GM18508 (cell line): ENCODE results near the gene AKR1C1.
"Not testable (repeated sequence)": the region's sequence is repeated elsewhere in the genome, so short reads cannot be mapped to it uniquely, and the experiment has no call there.

Source experiments
- ATAC-seq: cut with Tn5 transposase; IDR thresholded peaks from one replicate; pipeline ENCODE4 v1.9.1; 2021; ENCODE audit warnings: moderate number of reproducible peaks; ENCODE audit not compliant: insufficient read depth, unreplicated experiment

AKR1C1 gene

DNA sequence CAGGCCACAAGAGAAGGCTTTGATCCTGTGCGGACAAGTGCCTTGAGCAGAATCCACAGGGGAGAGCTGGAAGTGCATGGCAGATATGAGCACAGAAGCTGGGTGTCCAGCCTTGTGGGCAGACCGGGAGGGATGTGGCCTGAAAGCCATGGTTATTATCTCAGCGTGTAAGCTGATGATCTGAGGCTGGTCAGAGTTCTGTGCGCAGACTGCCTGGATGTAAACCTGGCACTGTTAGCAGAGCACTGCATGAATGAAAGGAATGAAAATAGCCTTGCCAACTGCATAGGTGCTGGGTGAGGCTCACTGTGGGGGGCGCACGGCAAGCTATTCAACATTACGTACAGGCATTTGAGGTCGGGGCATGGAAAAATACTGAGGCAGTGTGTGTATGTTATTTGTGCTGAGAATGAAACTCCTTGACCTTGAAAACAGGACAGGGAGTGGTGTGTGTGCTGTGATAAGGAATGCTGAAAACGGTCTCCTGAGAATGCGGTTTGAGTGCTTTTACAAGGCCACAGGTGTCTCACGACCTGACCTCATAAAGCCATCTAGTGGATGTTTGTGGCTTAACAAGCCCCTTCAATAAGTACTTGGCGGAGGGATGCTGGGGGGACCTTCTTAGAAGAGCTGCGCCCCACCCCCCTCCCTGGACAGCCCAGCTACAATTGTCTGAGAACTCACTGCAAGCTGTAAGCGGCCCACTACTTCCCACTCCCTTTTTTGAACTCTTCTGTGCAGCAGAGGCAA lies 18.7 kb downstream of the AKR1C1 start:
- ATAC-seq: no peak

DNA sequence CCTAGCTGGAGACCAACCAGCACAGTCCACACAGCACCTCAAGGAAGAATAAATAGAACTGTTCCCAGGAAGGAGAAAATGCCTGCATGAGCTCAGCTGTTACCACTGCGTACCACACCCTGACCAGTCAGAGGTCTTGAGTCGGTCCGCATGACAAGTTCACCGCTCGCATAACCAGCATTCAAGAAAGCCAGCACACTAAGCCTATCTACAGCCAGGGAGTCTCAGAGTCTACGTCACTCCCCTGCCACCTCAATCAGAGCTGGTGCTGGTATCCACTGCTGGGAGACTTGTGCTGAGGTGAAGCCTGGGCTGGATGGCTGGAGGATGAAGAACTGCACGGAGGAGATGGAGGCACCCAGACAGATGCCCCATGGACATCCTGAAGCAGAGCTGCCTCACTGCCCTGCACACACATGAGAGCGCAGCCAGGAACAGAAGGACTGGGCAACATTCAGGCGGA lies 19.6 kb downstream of the AKR1C1 start:
- ATAC-seq: no peak

DNA sequence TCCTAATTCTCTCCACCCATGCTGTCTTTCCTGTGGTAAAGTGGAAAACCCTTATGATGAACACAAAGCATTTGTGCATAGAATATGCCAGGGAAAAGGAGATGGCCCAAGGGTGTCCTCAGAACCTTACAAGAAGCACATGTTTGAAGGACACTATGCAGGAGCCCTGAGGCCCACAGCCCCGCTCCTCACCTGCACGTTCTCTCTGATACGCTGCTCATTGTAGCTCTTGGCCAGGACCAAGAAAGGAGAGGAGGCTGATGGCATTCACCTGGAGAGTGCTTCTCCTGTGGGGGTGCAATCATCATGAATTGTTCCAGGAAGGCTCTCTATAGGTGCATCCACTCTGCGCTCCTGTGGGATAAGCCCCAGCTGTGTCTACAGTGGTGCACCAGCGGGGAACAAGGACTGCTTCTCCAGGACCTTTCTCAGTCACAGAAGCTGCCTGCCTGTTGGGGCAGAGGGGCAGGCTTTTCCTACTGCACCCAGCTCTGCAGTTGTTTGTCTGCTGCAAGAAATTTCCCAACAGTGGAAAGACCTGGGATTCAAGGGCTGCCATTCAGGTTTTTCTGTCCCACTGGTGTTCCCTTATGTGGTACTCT lies 20.5 kb downstream of the AKR1C1 start:
- ATAC-seq: no peak

DNA sequence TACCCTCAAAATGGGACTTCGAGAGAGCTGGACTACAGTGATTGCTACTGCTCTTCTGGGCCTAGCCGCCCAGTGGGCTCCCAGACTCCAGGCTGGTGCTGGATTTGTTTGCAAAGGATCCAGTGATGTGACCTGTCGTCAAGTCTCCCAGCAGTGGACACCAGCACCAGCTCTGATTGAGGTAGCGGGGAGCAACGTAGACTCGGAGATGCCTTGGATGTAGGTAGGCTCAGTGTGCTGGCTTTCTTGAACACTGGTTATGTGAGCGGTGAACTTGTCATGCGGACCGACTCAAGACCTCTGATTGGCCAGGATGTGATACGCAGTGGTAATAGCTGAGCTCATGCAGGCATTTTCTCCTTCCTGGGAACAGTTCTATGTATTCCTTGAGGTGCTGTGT lies 21.0 kb downstream of the AKR1C1 start:
- ATAC-seq: no peak

DNA sequence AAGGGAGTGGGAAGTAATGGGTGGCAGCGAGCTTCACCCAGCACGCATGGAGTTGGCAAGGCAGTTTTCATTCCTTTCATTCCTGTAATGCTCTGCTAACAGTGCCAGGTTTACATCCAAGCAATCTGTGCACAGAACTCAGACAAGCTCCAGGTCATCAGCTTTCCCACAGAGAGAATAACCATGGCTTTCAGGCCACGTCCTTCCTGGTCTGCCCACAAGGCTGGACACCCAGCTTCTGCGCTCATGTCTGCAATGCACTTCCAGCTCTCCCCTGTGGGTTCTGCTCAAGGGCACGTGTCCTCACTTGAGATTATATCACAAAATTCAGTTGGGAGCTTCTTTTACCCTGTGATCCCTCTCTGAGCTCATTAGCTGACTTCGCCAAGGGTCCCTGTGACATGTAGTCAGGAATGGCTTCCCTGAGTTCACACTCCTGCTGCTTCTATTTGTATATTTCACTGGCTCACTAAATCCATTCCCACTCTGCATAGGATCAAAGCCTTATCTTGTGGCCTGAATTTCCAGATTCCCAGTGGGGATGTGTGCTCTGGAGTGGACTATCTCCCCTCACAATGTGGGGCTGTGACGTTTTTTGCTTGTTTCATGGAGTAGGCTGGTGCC lies 21.9 kb downstream of the AKR1C1 start:
- no peak for ATAC-seq

DNA sequence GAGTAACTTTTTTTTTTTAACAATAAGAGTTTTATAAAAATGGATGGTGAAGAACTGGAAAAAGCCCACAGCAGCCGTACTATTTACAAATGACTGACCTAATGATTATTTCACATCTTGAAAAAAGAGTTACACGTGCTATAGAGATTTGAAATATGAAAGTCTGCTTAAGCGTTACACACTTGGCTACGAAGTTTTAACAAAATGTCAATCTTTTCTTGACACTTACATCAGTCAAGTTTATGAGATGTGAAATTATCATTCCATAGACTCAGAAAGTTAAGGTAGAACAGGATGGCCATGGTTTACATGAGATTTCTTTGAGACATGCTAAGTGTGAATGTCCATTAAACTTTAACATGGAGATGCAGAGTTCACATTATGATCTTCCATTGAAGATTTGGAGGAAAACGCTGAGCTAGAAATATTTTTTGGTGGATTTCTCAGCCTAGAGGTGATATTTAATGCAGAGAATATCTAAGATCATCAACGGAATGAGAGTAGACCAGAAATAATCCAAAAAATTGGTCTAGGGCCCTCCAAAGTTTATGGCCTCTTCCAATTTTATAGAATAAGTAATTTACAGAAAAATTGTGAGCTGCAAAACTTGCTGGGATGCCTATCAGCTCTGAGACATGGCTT lies 24.9 kb downstream of the AKR1C1 start:
- not testable (repeated sequence) for ATAC-seq

DNA sequence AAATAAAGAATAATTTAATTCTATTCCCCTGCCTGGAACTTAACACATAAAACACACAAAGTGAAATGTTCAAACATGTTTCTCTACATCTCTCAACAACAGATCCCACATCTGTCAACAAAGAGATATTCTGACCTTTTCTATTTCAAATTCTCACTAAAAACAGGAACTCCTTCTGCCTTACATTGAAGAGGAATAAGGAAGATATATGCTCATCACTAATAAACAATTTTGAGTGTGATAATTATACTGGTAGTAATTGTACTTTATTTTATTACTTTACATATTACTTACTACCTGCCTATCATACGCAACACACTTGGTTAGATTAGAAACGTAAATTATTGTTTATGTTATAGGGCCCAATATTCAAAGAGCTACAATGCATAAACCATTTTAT lies 27.0 kb downstream of the AKR1C1 start:
- ATAC-seq: no peak

DNA sequence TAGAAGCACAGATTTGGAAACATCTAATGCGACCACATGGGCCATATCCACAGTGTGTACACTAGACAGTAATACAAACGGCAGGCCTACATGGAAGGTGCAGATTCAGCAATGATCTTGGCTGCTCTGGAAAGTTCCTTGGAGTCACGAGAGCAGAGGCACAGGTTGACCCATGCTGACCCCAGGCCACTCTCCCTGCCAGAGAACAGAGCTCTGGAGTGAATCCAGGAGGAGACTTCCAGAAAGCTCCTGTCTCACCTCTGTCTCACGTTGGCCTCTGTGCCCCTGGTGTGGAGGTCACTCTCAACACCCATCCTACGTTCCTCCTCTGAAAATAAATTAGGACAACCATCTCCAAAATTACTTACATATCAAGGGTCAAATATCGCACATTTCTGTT lies 28.2 kb downstream of the AKR1C1 start:
- ATAC-seq: not testable (repeated sequence)

DNA sequence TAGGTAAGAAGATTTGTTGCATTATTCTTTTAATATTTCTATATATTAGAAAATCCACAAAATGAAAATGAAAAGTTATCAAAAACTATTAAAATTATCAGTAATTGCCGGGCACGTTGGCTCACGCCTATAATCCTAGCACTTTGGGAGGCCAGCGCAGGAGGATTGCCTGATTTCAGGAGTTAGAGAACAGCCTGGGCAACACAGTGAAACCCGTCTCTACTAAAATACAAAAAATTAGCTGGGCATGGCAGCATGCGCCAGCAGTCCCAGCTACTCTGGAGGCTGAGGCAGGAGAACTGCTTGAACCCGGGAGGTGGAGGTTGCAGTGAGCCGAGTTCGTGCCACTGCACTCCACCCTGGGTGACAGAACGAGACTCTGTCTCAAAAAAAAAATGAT lies 29.3 kb downstream of the AKR1C1 start:
- not testable (repeated sequence) for ATAC-seq

DNA sequence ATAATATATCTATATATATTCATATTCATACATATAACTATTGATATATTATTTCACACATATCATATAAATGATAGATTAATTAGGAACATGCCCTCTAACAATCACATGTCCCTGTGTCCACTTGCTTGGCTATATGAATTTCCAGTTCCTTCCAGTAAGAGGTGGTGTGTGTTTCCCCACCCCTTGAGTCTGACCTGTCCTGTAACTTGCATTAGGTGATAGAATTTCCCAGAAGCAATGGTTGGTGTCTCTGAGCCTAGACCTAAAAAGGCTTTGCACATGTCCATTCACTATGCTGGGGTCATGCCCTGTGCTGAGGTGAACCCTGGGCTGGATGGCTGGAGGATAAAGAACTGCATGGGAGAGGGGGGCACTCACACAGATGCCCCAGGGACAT lies 31.0 kb downstream of the AKR1C1 start:
- ATAC-seq: not testable (repeated sequence)

DNA sequence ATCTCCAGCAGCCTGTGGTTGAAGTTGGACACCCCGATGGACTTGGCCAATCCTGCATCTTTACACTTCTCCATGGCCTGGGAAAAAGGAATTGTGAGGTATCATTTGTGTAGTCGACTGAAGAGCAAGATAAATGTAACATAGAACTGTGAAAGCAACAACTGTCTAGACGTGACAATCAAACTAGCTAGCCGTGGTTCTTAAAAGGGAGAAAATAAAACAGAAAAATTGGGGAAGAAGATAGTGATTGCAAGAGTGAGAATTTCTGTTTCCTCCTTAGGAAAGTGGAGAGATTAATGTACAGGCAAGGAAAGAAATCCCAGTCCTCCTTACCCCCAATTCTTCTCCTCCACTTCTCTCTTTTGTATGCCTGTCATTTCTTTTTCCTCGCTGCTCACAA lies 35.5 kb downstream of the AKR1C1 start:
- no peak for ATAC-seq

DNA sequence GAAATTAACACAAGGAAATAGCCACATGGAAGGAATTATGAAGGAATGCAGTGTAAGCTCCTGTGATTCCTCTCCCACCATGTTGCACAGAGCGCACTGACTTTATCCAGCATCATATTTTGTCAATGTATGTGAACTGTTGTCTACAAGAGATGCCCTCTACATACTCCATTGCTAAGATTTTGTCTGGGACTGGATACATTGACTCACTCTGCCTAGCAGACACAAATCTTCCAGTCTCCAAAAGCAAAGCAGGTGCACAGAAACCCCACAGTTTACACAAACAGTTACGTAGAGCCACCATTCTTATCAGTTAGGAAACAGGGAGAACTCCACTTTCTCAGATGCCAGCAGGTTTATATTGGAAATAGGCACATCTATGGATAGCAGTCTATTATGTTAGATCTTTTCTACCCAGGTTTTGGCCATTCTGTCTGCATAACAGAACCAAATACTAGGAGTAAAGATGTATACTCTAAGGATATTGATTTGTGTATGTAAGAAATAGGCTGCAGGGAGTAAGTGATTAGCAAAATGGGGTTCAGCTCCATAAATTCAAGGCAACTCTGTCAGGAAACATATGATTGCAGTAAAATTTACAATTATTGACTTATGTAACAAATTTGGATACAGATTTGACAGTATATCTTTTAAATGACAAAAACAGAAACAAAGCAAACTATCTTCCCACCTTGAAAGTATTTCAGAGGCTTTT lies 39.0 kb downstream of the AKR1C1 start:
- ATAC-seq: no peak

DNA sequence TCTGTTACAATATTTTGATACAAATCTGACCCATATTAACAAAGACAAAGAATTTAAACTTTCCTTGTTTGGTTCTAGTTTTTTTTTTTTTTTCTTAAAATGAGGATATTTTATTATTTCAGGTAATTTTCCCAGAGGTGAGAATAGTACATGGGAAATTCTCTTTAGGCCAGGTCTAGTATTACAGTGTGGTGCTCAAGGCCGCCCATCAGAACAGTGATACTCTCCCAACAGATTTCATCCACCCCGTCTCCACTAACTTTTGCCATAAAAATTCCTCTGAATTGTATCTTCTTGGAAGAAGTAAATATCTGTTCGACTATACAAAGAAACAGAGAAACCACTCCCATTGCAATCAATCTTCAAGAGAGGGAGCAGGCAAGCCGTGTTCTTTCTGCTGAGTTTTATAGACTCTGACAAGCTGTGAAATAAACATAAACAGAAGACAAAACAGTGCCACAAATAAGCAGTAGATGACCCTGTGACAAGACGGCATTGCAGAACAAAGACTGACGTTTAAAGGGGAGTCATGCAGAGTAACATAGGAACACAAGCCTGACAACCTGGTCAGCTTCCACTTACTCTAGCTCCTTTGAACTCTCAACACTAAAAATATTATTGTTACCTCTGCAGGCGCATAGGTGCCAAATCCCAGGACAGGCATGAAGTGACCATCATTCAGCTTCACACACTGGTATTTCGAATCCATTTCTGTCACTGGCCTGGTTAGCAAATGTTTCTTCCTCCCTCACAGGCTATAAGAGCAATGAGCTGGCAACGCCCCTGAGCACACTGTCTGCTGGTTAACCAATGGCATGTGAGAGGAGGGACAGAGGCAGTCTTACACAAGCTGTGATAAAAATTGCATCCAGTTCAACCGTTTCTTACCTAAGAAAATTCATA lies 40.2 kb downstream of the AKR1C1 start, which contains the start of gene AKR1C2:
TSS of gene AKR1C2 (minus strand) at position 731 of the 903 bp plus-strand sequence. CDS start at position 709, 22 bp downstream.
- not testable (repeated sequence) for ATAC-seq

DNA sequence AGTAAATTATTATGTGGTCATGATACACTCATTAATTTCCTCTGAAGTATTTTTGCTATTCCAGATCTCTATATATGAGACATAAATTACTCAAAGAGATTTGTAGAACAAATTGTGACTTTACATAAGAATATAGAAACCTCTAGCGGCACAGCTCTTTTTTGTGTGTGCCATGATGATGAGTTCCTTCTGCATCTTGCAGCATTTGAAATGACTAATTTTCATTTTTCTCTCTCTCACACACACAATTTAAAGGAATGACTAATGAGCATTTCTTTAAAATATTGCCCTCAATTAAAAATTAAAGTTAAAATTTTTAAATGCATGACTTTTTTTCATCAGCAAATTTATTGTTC lies 40.8 kb downstream of the AKR1C1 start:
- ATAC-seq: not testable (repeated sequence)

DNA sequence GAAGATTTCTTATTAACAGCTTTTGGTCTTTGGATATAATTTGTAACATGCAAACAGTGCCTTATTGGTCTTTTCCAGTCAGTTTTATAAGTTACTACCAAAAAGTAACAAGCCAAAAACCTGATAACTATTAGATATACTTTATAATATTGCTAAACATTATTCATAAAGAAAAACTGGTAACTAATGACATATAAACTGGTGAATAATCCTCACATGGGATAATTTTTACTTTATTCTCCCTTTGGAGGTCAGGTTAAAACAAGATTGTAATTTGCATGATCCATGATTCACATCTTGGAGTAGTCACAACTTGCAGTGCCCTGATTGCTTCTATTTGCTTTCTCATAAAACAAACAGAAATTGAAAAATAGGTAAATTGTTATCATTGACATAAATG lies 41.3 kb downstream of the AKR1C1 start:
- not testable (repeated sequence) for ATAC-seq

DNA sequence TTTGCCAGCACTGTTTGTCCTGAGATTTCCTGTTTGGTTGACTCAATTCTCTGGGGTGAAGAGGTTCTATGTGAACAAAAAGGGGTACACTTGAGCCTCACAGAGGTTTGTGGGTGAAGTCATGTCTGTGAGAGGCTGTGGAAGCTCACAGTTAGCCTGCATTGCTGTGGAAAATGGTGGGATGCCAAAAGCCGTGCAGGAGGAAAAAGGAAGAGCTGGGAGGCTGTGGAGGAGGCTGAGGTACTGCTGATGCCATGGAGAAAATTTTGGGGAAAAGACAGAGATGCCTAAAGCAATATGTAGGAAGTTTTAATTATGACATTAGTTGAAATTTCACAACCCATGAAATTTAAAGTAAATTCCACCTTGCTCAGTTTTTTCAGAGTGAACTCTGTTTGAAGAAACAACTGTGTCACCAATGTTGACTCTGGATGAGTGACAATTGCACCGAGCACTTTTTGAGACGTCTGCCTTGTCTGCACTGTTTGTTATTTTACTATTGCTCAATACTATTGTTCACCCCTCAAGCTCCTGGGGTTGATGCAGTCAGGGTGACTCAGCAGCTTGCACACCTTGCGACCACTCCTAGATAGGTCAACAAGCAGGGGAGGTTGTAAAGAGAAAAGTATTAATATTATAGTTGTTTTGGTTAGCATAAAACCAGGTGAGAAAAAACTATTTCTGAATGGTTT lies 45.8 kb downstream of the AKR1C1 start:
- ATAC-seq: not testable (repeated sequence)

DNA sequence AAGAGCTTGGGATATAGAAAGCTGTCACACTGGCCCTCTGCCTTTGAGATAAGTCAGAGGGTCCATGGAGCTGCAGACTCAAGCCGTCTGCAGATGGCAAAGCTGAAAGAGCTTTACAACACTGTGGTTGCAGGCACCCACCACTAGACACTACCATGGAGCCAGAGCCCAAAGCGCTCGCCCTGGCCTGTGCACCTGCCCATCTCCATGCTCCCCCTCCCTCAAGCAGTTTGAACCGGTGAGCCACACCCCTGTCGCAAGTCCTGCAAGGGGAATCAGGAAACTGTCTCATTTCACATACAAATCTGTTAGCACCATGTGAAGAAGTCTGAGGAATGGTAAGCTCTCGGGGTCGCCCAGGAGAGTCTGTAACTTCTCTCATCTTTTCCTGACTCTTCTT lies 46.8 kb downstream of the AKR1C1 start:
- ATAC-seq: not testable (repeated sequence)

DNA sequence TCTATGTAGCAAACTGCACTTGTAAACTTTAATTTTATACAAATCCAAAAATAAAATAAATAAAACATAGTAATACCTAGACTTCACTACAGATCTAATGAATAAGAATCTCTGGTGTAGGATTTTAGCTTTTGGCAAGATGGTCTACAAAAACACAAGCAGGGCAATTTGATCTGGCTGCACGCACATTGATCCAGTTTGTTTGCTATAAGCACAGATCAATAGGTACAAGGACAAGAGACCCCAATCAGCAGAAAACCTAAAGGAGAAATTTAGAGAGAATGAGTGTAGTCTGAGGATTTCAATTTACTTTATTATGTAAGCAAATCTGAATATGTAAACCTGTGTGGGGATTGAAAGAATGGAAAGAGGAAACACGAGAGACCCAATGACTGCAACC lies 48.2 kb downstream of the AKR1C1 start:
- ATAC-seq: not testable (repeated sequence)

DNA sequence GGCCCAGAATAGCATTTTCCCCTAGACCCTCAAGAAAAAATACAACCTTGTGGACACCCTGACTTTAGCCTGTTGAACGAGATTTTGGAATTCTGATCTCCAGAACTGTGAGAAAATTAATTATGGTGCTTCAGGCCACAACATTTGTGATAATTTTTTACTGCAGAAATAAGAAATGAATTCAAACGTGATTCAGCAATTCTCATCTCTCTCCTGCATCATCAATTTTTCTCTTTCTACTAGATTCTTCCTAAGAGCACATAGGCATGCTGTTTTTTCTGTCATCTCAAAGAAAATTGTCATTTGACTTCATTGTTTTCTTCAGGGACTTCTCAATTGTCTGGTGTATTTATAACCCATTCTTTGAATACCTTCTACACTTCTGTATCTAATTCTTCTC lies 49.4 kb downstream of the AKR1C1 start:
- ATAC-seq: no peak
